ENCODE measurements around the gene UQCRC2. TPM values are rescaled to one million over a fixed set of nuclear protein-coding genes. Genes with fewer than 3 reads are reported as not detected.

Gene UQCRC2
- total RNA-seq, 2 experiments from 2014 or later: 198 to 231 TPM

DNA sequence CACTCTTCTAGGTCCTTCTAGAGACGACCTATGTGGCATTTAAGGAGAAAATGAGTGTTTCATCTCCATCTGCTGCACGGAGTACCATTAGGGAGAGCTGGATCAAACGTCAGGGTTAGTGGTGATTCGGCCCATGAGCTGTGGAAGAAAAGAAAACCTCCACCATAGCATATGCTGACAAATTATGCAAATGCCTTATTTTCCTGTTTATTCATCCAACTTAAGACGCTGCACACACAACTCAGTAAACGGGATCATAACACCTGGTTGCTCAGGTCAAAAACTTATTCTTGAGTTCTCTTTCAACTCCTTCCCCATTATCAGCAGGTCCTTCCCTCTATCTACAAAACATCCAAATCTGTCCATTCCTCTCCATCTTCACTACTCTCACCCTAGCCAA is 53.5 kb downstream of the UQCRC2 start:
- peaks cover 24% of the 10 kb centered on the region for H3K4me1 Mint-ChIP-seq
- no peaks in the 10 kb centered on the region for H3K9me3 Mint-ChIP-seq
- peak overlapping the region; percentile 75 for H3K4me3 Mint-ChIP-seq
- H3K36me3 Mint-ChIP-seq (ENCODE audit: low read depth): peaks cover 5% of the 10 kb centered on the region
- H3K27ac Mint-ChIP-seq: peak overlapping the region; percentile 89
- H3K27me3 Mint-ChIP-seq: no peaks in the 10 kb centered on the region
- ChIA-PET CTCF (interaction anchor here (0.6 to 4.5 kb wide), 6 partner anchors 13 to 200 kb away, joined by 3 to 24 read pairs (median 5); partner anchors contain the start of gene EEF2K), POLR2A (interaction anchor here (1.8 kb wide), 1 partner anchor 71 kb away, joined by 5 read pairs; no protein-coding TSS in a partner anchor)
- DNase-seq: no peak

DNA sequence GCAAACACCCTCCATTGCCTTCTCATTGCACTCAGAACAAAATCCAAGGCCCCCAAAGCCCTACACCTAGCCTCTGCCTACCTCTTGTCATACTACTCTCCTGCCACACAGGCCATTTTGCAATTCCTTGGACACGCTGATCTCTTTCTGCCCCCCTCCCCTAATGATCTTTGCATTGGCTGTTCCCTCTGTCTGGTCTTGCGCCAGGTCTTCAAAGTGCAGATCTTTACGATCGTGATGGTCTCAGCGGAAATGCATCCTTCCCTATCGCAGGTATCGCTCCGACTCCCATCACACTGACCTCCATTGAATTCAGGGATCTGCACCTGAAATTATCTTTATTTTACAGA is 54.0 kb downstream of the UQCRC2 start:
- H3K27me3 Mint-ChIP-seq: no peaks in the 10 kb centered on the region
- no peak for DNase-seq
- peak overlapping the region; percentile 75 for H3K4me3 Mint-ChIP-seq
- peak overlapping the region; percentile 89 for H3K27ac Mint-ChIP-seq
- H3K9me3 Mint-ChIP-seq: no peaks in the 10 kb centered on the region
- ChIA-PET POLR2A (interaction anchor here (1.8 kb wide), 1 partner anchor 71 kb away, joined by 5 read pairs; no protein-coding TSS in a partner anchor), CTCF (interaction anchor here (0.6 to 4.5 kb wide), 6 partner anchors 13 to 290 kb away, joined by 3 to 24 read pairs (median 6); partner anchors contain the start of genes EEF2K and POLR3E)
- peaks cover 26% of the 10 kb centered on the region for H3K4me1 Mint-ChIP-seq
- peaks cover 5% of the 10 kb centered on the region for H3K36me3 Mint-ChIP-seq (ENCODE audit: low read depth)

GRCh38 chr16:22007509-22008214 is 54.5 kb downstream of the UQCRC2 start, which contains the start of gene MOSMO:
MOSMO (plus strand) TSS chr16:22008111; CDS start chr16:22008302, 191 bp downstream.
- ChIA-PET POLR2A (interaction anchor here (1.8 kb wide), 1 partner anchor 70 kb away, joined by 5 read pairs; no protein-coding TSS in a partner anchor), CTCF (interaction anchor here (1.1 to 4.5 kb wide), 4 partner anchors 71 to 289 kb away, joined by 4 to 24 read pairs (median 12); partner anchors contain the start of genes EEF2K and POLR3E)
- no peaks in the 10 kb centered on the region for H3K27me3 Mint-ChIP-seq
- H3K36me3 Mint-ChIP-seq (ENCODE audit: low read depth): peaks cover 5% of the 10 kb centered on the region
- DNase-seq: peak; percentile 68
- peak within 1 kb of the TSS; percentile 82 for H3K4me3 Mint-ChIP-seq
- no peaks in the 10 kb centered on the region for H3K9me3 Mint-ChIP-seq
- peak within 1 kb of the TSS; percentile 90 for H3K27ac Mint-ChIP-seq
- H3K4me1 Mint-ChIP-seq: peaks cover 28% of the 10 kb centered on the region

GRCh38 chr16:22008215-22009059 is 55.3 kb downstream of the UQCRC2 start:
- DNase-seq: peak; percentile 29
- ChIA-PET POLR2A (interaction anchor here (0.6 to 1.8 kb wide), 2 partner anchors 37 to 69 kb away, joined by 4 to 5 read pairs; no protein-coding TSS in a partner anchor), CTCF (interaction anchor here (0.7 to 4.5 kb wide), 5 partner anchors 15 to 642 kb away, joined by 3 to 24 read pairs (median 4); no protein-coding TSS in a partner anchor)
- H3K27ac Mint-ChIP-seq: peak overlapping the region; percentile 90
- no peaks in the 10 kb centered on the region for H3K9me3 Mint-ChIP-seq
- no peaks in the 10 kb centered on the region for H3K27me3 Mint-ChIP-seq
- peaks cover 28% of the 10 kb centered on the region for H3K4me1 Mint-ChIP-seq
- peak overlapping the region; percentile 82 for H3K4me3 Mint-ChIP-seq
- H3K36me3 Mint-ChIP-seq (ENCODE audit: low read depth): peaks cover 5% of the 10 kb centered on the region

DNA sequence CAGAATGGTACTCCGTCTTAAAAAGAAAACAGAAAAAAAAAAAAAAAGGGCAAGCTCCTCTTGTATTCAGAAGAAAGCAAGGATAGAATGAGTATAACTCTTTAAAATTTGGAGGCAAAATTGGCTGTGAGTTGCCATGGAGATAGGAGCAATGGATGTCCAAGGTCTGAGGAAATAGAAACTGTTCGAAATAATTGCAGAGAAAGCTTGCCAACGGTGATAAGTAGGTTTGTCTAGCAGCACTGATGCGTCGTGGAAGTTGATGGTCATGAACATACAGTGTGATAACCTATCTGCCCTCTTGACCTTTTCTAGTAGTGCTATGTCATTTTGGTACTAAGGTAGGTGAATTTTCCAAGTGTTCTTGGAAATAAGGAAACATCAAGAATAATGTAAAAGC is 57.7 kb downstream of the UQCRC2 start:
- Mint-ChIP-seq H3K9me3 (no peaks in the 10 kb centered on the region), H3K27ac (no peak overlapping the region), H3K36me3 (ENCODE audit: low read depth) (peaks cover 6% of the 10 kb centered on the region), H3K4me3 (no peak overlapping the region), H3K4me1 (peaks cover 41% of the 10 kb centered on the region), H3K27me3 (no peaks in the 10 kb centered on the region)
- CTCF ChIA-PET: interaction anchor here (0.7 to 0.8 kb wide), 3 partner anchors 100 to 178 kb away, joined by 3 read pairs; no protein-coding TSS in a partner anchor
- no peak for DNase-seq
- POLR2A ChIA-PET: no interaction called here

DNA sequence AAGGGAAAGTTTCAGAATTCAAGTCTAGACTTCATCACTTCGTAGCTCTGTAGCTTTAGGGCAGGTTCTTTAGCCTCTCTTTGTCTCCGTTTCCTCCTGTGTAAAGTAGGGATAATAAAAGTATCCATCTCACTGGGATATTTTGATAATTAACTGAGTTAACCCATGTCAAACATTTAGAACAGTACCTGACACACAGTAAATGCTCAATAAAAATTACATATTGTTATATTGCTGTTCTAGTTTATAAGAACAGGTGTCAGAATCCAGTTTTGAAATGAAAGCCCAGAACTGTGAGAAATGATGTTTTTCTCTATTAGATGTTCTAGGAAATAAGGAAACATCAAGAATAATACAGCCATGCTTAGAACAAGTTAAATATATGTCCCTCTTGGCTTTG is 59.1 kb downstream of the UQCRC2 start:
- H3K4me3 Mint-ChIP-seq: no peak overlapping the region
- POLR2A ChIA-PET: interaction anchor here (0.6 kb wide), 1 partner anchor 110 kb away, joined by 6 read pairs; no protein-coding TSS in a partner anchor
- peaks cover 7% of the 10 kb centered on the region for H3K36me3 Mint-ChIP-seq (ENCODE audit: low read depth)
- H3K9me3 Mint-ChIP-seq: no peaks in the 10 kb centered on the region
- DNase-seq: no peak
- no peaks in the 10 kb centered on the region for H3K27me3 Mint-ChIP-seq
- H3K4me1 Mint-ChIP-seq: peaks cover 35% of the 10 kb centered on the region
- no peak overlapping the region for H3K27ac Mint-ChIP-seq
- CTCF ChIA-PET: no interaction called here

DNA sequence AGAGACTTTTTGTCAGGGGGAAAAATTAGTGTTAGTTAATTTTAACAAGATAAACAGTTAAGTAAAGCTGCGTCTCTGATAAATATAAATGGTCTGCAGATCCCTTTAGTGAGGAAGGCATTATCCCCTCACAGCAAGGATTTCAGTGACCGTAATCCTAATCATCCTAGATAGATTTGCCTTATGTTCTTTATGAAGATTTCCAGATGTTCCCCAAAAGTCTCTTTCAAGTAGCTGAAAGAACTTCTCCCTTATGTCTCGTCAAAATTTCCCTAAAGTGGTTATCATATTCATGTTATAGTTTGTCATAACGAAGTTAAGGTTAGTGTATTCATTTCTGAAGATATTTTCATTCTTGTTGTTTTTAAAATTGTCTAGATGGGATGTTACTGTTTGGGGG is 60.3 kb downstream of the UQCRC2 start:
- POLR2A ChIA-PET: no interaction called here
- Mint-ChIP-seq H3K27me3 (no peaks in the 10 kb centered on the region), H3K4me3 (no peak overlapping the region), H3K4me1 (peaks cover 33% of the 10 kb centered on the region), H3K36me3 (ENCODE audit: low read depth) (peaks cover 7% of the 10 kb centered on the region), H3K9me3 (no peaks in the 10 kb centered on the region), H3K27ac (no peak overlapping the region)
- DNase-seq: no peak
- CTCF ChIA-PET: interaction anchor here (0.7 to 1.1 kb wide), 2 partner anchors 76 to 175 kb away, joined by 3 to 4 read pairs; no protein-coding TSS in a partner anchor

- POLR2A ChIA-PET: no interaction called here
- Mint-ChIP-seq H3K4me3 (no peak overlapping the region), H3K4me1 (peaks cover 28% of the 10 kb centered on the region), H3K36me3 (ENCODE audit: low read depth) (peaks cover 7% of the 10 kb centered on the region), H3K9me3 (no peaks in the 10 kb centered on the region), H3K27ac (no peak overlapping the region), H3K27me3 (no peaks in the 10 kb centered on the region)
- CTCF ChIA-PET: interaction anchor here (1.1 kb wide), 1 partner anchor 174 kb away, joined by 3 read pairs; no protein-coding TSS in a partner anchor
- no peak for DNase-seq
These were observed 61.2 kb downstream of the UQCRC2 start for GRCh38 chr16:22014271-22014873.

DNA sequence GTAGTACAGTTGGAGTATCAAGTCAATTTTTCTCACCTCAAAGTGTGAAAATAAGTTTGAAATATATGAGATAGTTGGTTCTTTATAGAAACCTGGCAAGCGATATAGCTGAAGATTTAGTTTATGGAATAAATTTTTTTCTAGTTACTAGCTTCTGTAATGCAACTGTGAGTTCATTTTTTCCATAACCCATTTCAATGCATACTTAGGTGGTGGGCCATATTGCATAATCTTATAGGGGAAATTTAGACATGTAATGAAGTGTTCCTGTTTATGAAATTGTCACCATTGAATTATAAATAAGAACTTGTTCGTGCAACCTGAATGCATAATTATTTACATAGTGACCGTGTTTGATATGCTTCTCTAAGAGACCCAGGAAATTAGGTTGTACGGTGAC is 63.8 kb downstream of the UQCRC2 start:
- ChIA-PET POLR2A (no interaction called here), CTCF (interaction anchor here (0.7 to 1.1 kb wide), 2 partner anchors 17 to 61 kb away, joined by 3 to 4 read pairs; no protein-coding TSS in a partner anchor)
- Mint-ChIP-seq H3K27ac (no peak overlapping the region), H3K36me3 (ENCODE audit: low read depth) (peaks cover 2% of the 10 kb centered on the region), H3K9me3 (no peaks in the 10 kb centered on the region), H3K27me3 (no peaks in the 10 kb centered on the region), H3K4me1 (peaks cover 18% of the 10 kb centered on the region), H3K4me3 (no peak overlapping the region)
- no peak for DNase-seq

DNA sequence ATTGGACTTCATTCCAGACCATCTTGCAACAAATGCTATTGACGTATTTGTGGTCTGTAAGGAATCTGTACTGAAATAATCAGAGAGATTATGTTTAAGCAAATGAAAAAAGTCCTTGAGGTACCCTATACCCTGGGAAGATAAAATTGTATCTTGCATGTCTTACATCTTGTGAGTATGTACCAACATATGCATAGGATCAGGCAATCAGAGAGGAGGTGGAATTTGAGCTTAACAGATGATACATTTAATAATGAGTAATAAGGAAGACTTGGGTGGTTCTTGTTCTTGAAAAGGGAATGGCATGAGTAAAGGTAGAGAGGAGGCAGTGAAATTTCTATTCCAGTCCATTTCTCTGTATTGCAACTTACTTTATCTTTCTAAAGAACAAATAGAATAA is 65.4 kb downstream of the UQCRC2 start:
- ChIA-PET CTCF (no interaction called here), POLR2A (no interaction called here)
- Mint-ChIP-seq H3K36me3 (ENCODE audit: low read depth) (peaks cover 2% of the 10 kb centered on the region), H3K27ac (no peak overlapping the region), H3K4me1 (peaks cover 12% of the 10 kb centered on the region), H3K9me3 (no peaks in the 10 kb centered on the region), H3K4me3 (no peak overlapping the region), H3K27me3 (no peaks in the 10 kb centered on the region)
- no peak for DNase-seq

DNA sequence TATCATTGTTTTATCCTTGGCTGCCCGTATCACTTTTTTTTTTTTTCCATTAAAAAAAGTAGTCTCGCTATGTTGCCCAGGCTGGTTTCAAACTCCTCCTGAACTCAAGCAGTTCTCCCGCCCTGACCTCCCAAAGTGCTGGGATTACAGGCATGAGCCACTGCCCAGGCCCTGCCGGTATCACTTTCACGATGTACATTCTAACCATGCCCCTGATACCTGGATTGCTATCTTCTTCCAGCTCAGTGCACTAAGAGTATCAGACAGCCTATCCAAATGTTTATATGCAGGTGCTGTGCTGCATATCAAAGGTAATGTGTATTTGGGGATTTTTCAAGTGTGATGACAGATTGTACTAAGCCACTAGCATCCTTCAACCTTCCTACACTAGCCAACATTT is 69.0 kb downstream of the UQCRC2 start:
- Mint-ChIP-seq H3K27me3 (no peaks in the 10 kb centered on the region), H3K4me1 (peaks cover 3% of the 10 kb centered on the region), H3K4me3 (no peak overlapping the region), H3K27ac (no peak overlapping the region), H3K36me3 (ENCODE audit: low read depth) (no peaks in the 10 kb centered on the region), H3K9me3 (no peaks in the 10 kb centered on the region)
- CTCF ChIA-PET: no interaction called here
- no peak for DNase-seq
- POLR2A ChIA-PET: no interaction called here

DNA sequence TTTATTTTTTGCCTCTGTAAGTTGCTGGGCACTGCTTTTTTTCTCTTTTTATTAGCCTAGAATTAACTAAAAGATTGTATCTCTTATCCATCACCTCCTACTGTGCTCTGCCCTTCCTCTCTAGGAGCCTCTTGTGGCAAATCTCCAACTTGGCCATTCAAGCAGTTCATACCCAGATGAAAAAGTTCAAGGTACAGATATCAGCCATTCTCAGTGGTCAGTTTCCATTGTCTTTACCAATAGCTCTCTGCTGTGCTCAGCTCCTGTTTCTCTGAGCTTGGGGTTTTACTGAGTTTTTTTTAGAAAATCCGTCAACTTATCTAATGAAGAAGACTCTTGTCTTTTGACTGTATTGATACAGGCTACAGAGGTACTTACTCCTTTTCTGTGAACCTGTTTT is 70.3 kb downstream of the UQCRC2 start:
- ChIA-PET POLR2A (no interaction called here), CTCF (no interaction called here)
- no peak for DNase-seq
- no peak overlapping the region for H3K4me3 Mint-ChIP-seq
- H3K9me3 Mint-ChIP-seq: no peaks in the 10 kb centered on the region
- peaks cover 8% of the 10 kb centered on the region for H3K4me1 Mint-ChIP-seq
- H3K27me3 Mint-ChIP-seq: no peaks in the 10 kb centered on the region
- H3K36me3 Mint-ChIP-seq (ENCODE audit: low read depth): no peaks in the 10 kb centered on the region
- no peak overlapping the region for H3K27ac Mint-ChIP-seq

Data from activated CD4-positive, alpha-beta T cell treated with anti-CD3 and anti-CD28 coated beads, Interleukin-2, amount 10 ng/mL, durations not matched to agents 7 days and 5 days (primary cell).